B cell (primary cell): ENCODE data around the gene HS2ST1. TPM values are rescaled to one million over a fixed set of nuclear protein-coding genes. Genes with fewer than 3 reads are reported as not detected.

Experiments
- ATAC-seq: fragments of 200-7000 bp; cut with Tn5 transposase; one replicate; pipeline ENCODE4 v1.10.0; 2021; ENCODE audit warnings: low read depth, mild to moderate bottlenecking, moderate number of reproducible peaks, moderate library complexity
- CTCF ChIA-PET: fragments of 350-600 bp; sonication (Branson Sonifier 250); formaldehyde crosslinking; loops from one replicate; lab custom pipeline; 2021; ENCODE audit warnings: antibody characterized with exemption, inconsistent platforms; lab: Charles Lee
- POLR2A ChIA-PET: fragments of 350-600 bp; sonication (Branson Sonifier 250); formaldehyde crosslinking; loops from one replicate; lab custom pipeline; 2021; ENCODE audit warnings: antibody characterized with exemption; lab: Charles Lee
- DNase-seq: peaks from one replicate; pipeline ENCODE4 v3.0.0; 2013
- H2AFZ ChIP-seq: 2 replicates; pipeline ENCODE4 v1.6.1; 2012; ENCODE audit warnings: mild to moderate bottlenecking, low read depth, low read length; ENCODE audit not compliant: insufficient read depth, poor library complexity, severe bottlenecking
- H3K27ac ChIP-seq, 2 donors: 1 replicate in 1 of 2; 2 replicates in 1 of 2; pipeline ENCODE4 v1.5.1; 2012 to 2013; ENCODE audit warnings: low read length in 2 of 2, mild to moderate bottlenecking in 2 of 2, moderate library complexity in 1 of 2
- H3K27me3 ChIP-seq, 4 experiments: fragments of 200-600 bp in 1 of 4; sonication (generic) in 1 of 4; replicated peaks in 1 of 4; 1 replicate in 2 of 4; 2 replicates in 2 of 4; pipeline versions ENCODE4 v1.6.1 to v1.7.0; 2013 to 2016; ENCODE audit warnings: low read length in 3 of 4, mild to moderate bottlenecking in 2 of 4, mixed read lengths in 1 of 4, moderate library complexity in 1 of 4; ENCODE audit not compliant: insufficient read depth in 4 of 4, control insufficient read depth in 3 of 4; ENCODE audit errors: control extremely low read depth in 1 of 4
- H3K36me3 ChIP-seq, 2 experiments: replicated peaks in 1 of 2; 1 replicate in 1 of 2; 2 replicates in 1 of 2; pipeline versions ENCODE4 v1.6.1 to v1.7.1; 2013; ENCODE audit warnings: low read length in 1 of 2; ENCODE audit not compliant: insufficient read depth in 2 of 2, control insufficient read depth in 1 of 2; ENCODE audit errors: control extremely low read depth in 1 of 2, extremely low read depth in 1 of 2
- H3K4me1 ChIP-seq, 2 donors: fragments of 200-600 bp in 1 of 2; sonication (generic) in 1 of 2; 1 replicate in 1 of 2; 2 replicates in 1 of 2; pipeline versions ENCODE4 v1.5.1 to v1.6.1; 2013 to 2017; ENCODE audit warnings: low read length in 2 of 2; ENCODE audit not compliant: control insufficient read depth in 2 of 2, insufficient read depth in 2 of 2
- H3K4me2 ChIP-seq: replicated peaks from 2 replicates; pipeline ENCODE3; 2012; ENCODE audit warnings: mild to moderate bottlenecking, low read depth, low read length; ENCODE audit not compliant: poor library complexity, severe bottlenecking
- H3K4me3 ChIP-seq, 5 experiments: fragments of 200-600 bp in 1 of 5; sonication (generic) in 1 of 5; 1 replicate in 3 of 5; 2 replicates in 2 of 5; pipeline versions ENCODE4 v1.5.1 to v1.7.0; 2011 to 2016; ENCODE audit warnings: low read length in 4 of 5, mild to moderate bottlenecking in 4 of 5, low read depth in 2 of 5, control low read depth in 1 of 5, moderate library complexity in 1 of 5; ENCODE audit not compliant: insufficient read depth in 1 of 5; ENCODE audit errors: control extremely low read depth in 1 of 5, extremely low read depth in 1 of 5
- H3K79me2 ChIP-seq: fragments of 200-600 bp; sonication (generic); one replicate; pipeline ENCODE4 v1.6.0; 2016; ENCODE audit warnings: low read length; ENCODE audit not compliant: control insufficient read depth, insufficient read depth
- H3K9ac ChIP-seq: fragments of 200-600 bp; sonication (generic); 2 replicates; pipeline ENCODE4 v1.6.1; 2017; ENCODE audit warnings: mild to moderate bottlenecking, low read length, moderate library complexity
- H3K9me3 ChIP-seq, 3 donors: one replicate each; pipeline versions ENCODE4 v1.6.1 to v1.7.1; 2013; ENCODE audit warnings: low read length in 2 of 3; ENCODE audit not compliant: control insufficient read depth in 2 of 3, insufficient read depth in 1 of 3; ENCODE audit errors: control extremely low read depth in 1 of 3
- H4K20me1 ChIP-seq: 2 replicates; pipeline ENCODE4 v1.6.0; 2012; ENCODE audit warnings: mild to moderate bottlenecking, low read length; ENCODE audit not compliant: insufficient read depth, control insufficient read depth, poor library complexity, severe bottlenecking
- H3K27ac Mint-ChIP-seq: one replicate; pipeline ENCODE4 v1.8.0; 2021; ENCODE audit warnings: mixed read lengths
- H3K27me3 Mint-ChIP-seq: one replicate; pipeline ENCODE4 v1.8.0; 2021; ENCODE audit warnings: mixed read lengths
- H3K4me1 Mint-ChIP-seq: one replicate; pipeline ENCODE4 v1.8.0; 2021; ENCODE audit warnings: mixed read lengths
- H3K4me3 Mint-ChIP-seq: one replicate; pipeline ENCODE4 v1.8.0; 2021; ENCODE audit warnings: mixed read lengths
- H3K9me3 Mint-ChIP-seq: one replicate; pipeline ENCODE4 v1.8.0; 2022; ENCODE audit warnings: mixed read lengths; ENCODE audit not compliant: insufficient read depth
- EZH2 ChIP-seq: IDR thresholded peaks from 2 replicates; pipeline ENCODE4 v1.6.1; 2012; ENCODE audit warnings: borderline replicate concordance, low read depth, mild to moderate bottlenecking, moderate library complexity, low read length; ENCODE audit not compliant: insufficient read depth, poor library complexity, severe bottlenecking
- WGBS: methylation state at CpG from one replicate; pipeline ENCODE4 v1.1.5; 2013; ENCODE audit warnings: missing lambda C conversion rate; ENCODE audit not compliant: insufficient coverage; 5-methylcytosine and 5-hydroxymethylcytosine counted together
- intact Hi-C: fragments of 100-400 bp; cut with micrococcal nuclease; formaldehyde crosslinking; loops from one replicate; pipeline ENCODE4 v1.10.0; 2022
- polyA plus RNA-seq: library from polyadenylated mRNA; depleted of rRNA; stranded (reverse); fragments of >200 nt; gene quantifications from 2 replicates; pipeline ENCODE4 v1.2.3, GENCODE V29; 2012
- total RNA-seq, 2 donors: library from RNA; stranded (reverse); fragments of 120-200 nt in 1 of 2; gene quantifications; 1 replicate in 1 of 2; 2 replicates in 1 of 2; pipeline versions ENCODE4 v1.2.3 to v1.2.4, GENCODE V29; 2013 to 2022
- TF ChIP-seq, protein P1 (sequence below): fragments of 200-600 bp; IDR thresholded peaks from one replicate; pipeline ENCODE4 v1.8.0; 2022; ENCODE audit warnings: antibody characterized with exemption, mild to moderate bottlenecking

HS2ST1 gene
- total and polyA plus RNA-seq, 2 donors (not counting 1 experiment from before 2014, with no cell fraction given): 3.0 to 16.9 TPM

DNA sequence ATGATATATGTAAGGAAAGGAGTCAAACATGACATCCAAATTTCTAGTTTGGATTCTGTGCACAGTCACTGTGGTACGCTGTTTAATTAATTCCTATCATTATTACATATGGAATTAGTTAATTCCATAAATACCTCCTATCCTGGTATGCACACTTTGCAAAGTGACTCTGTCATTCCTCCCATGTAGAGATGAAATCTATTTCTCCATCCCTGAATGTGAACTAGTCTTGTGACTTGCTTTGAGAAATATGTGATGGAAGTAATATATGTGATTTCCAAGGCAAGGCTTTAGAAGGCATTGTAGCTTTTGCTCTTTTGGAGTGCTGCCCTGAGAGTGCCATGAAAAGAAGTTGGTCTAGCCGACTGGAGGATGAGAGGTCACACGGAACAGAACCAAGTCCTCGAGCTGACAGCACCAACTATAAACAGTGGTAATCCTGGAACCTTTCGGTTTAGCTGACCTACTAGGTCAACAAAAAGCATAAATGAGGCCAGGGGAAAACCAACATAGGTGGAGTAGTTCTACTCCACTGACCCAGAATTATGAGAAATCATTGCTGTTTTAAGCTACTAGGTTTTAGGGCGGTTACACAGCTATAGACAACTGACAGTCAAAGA is 2.0 kb upstream of the HS2ST1 start:
- CTCF ChIA-PET: interaction anchor here (1.0 to 1.6 kb wide), 6 partner anchors 49 to 417 kb away, joined by 3 to 6 read pairs (median 4); no protein-coding TSS in a partner anchor
- Histone ChIP-seq H3K9ac (peak overlapping the region; percentile 93), H3K79me2 (peaks cover 90% of the 10 kb centered on the region)

More for the DNA sequence above, 2.0 kb upstream of the HS2ST1 start:
- TF ChIP-seq, protein P1, sequence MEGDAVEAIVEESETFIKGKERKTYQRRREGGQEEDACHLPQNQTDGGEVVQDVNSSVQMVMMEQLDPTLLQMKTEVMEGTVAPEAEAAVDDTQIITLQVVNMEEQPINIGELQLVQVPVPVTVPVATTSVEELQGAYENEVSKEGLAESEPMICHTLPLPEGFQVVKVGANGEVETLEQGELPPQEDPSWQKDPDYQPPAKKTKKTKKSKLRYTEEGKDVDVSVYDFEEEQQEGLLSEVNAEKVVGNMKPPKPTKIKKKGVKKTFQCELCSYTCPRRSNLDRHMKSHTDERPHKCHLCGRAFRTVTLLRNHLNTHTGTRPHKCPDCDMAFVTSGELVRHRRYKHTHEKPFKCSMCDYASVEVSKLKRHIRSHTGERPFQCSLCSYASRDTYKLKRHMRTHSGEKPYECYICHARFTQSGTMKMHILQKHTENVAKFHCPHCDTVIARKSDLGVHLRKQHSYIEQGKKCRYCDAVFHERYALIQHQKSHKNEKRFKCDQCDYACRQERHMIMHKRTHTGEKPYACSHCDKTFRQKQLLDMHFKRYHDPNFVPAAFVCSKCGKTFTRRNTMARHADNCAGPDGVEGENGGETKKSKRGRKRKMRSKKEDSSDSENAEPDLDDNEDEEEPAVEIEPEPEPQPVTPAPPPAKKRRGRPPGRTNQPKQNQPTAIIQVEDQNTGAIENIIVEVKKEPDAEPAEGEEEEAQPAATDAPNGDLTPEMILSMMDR: no peak
- TF ChIP-seq EZH2: no peak
- no peaks in the 10 kb centered on the region for H3K27me3 ChIP-seq
- POLR2A ChIA-PET: no interaction called here
- peak overlapping the region; percentile 85 to 100 (median 94) for H3K4me3 ChIP-seq
- peak overlapping the region; percentile 76 for H3K4me2 ChIP-seq
- H2AFZ ChIP-seq: no peak overlapping the region
- Mint-ChIP-seq H3K27ac (no peak overlapping the region), H3K4me1 (peaks cover 55% of the 10 kb centered on the region), H3K27me3 (no peaks in the 10 kb centered on the region), H3K4me3 (no peak overlapping the region), H3K9me3 (no peaks in the 10 kb centered on the region)
- peak; percentile 22 for DNase-seq
- peaks cover 71% of the 10 kb centered on the region for H4K20me1 ChIP-seq
- peak overlapping the region; percentile 94 to 97 for H3K27ac ChIP-seq
- intact Hi-C loops: loop anchor here (5.0 kb wide), 3 partner anchors 45 to 1635 kb away; partner anchors contain the start of gene BCL10
- no peaks in the 10 kb centered on the region for H3K9me3 ChIP-seq
- H3K4me1 ChIP-seq: peaks cover 35 to 46% of the 10 kb centered on the region in 2 donors
- H3K36me3 ChIP-seq: peaks cover 14 to 26% of the 10 kb centered on the region in 2 experiments
- WGBS: 38% methylated on average over 3 of the region's 6 CpGs
- ATAC-seq: no peak
